GM18502 (cell line): ENCODE data around the gene KREMEN2.

ENCODE experiments used
- ATAC-seq: cut with Tn5 transposase; IDR thresholded peaks from one replicate; pipeline ENCODE4 v1.9.1; 2021; ENCODE audit warnings: mild to moderate bottlenecking; ENCODE audit not compliant: unreplicated experiment, poor library complexity

The KREMEN2 gene

GRCh38 chr16:2999929-3000328 is 35.9 kb downstream of the KREMEN2 start:
- ATAC-seq: no peak

GRCh38 chr16:3000540-3000939 is 36.5 kb downstream of the KREMEN2 start:
- ATAC-seq: no peak

GRCh38 chr16:3001316-3001715 is 37.2 kb downstream of the KREMEN2 start:
- no peak for ATAC-seq

DNA sequence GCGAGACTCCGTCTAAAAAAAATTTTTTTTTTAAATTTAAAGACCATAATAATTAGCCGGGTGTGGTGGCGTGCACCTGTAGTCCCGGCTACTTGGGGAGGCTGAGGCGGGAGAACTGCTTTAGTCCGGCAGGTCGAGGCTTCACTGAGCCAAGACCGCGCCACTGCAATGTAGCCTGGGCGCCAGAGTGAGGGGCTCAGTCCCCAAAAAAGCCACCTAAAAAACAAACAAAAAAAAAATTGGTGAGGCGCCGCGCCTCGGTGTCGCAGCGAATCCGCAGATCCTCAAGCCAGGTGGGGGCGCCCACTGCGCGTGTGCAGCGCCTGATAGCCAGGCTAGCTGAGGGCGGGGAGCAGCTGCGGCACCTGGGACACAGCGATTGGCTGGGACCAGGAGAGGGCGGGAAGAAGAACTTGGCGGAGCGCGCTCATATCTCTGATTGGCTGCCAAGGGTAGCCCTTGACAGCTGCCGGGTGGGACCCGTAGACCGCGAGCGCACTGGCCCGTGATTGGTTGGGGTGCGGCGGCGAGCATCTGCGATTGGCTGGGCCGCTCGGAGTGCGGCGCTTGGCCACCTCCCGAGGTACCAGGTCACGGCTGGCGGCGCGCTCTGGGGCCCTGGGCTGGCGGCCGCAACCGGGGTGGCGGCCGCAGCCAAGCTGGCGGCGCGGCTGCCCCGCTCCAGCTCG is 39.7 kb downstream of the KREMEN2 start:
- peak; percentile 95 for ATAC-seq

DNA sequence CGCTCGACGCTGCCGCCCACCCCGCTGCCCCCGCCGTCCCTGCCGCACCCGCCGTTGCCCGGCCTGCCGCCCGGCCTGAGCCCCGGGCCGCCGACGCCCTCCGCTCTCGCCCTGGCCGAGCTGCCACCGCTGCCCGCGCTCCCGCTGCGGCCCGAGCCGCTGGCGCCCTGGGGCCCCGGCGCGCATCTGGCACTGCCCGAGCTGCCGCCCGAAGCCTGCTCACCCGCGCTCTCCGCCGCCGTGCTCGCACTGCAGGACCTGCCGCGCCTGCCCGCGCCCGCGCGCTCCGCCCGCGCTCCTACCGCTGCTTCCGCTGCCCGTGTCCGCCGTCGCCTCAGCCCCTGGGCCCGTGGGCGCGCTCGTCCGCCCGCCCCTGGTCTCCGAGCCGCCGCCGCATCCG is 40.2 kb downstream of the KREMEN2 start:
- ATAC-seq: peak; percentile 26

GRCh38 chr16:3004781-3005284 is 40.8 kb downstream of the KREMEN2 start:
- no peak for ATAC-seq

DNA sequence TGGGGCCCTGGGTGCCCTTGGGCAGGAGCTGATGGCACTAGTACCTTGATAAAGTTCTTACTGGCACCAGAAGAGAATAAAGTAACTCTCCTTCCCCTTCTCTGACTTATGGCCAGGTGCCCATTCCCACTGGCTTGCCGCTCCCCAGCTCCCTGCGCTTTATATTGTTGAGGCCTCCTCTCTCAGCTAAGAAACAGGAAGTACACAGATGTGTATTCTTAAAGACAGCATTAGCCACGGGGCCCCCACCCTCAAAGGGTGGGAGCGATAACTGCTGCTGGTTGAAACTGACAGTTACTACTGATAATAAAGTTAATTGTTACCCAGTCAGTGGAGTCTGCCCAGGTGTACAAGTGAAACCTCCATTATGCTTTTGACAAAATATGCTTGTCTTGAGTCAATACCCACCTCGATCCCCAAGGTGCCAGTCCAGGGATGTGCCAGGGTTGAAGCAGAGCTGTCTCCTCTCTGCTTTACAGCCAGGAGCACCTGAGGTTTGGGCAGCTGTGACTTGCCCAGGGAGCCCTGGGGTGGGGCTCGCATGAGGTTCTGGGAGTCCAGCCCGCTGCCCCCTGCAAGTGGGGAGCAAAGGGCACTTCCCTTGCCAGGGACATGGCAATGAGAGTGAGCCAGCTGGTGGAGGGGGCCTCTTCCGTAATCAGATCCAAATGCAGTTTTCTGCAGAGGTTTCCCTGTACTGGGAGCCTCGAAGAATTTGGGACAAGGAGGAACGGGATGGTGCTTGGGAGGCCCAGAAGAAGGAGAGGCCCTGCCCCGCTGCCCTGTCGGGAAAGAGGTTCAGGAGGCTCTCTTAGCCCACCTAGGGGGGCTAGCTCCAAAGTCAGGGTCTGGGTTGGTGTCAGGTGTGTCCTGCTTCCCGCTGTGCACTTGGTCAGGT is 43.2 kb downstream of the KREMEN2 start:
- ATAC-seq: no peak

DNA sequence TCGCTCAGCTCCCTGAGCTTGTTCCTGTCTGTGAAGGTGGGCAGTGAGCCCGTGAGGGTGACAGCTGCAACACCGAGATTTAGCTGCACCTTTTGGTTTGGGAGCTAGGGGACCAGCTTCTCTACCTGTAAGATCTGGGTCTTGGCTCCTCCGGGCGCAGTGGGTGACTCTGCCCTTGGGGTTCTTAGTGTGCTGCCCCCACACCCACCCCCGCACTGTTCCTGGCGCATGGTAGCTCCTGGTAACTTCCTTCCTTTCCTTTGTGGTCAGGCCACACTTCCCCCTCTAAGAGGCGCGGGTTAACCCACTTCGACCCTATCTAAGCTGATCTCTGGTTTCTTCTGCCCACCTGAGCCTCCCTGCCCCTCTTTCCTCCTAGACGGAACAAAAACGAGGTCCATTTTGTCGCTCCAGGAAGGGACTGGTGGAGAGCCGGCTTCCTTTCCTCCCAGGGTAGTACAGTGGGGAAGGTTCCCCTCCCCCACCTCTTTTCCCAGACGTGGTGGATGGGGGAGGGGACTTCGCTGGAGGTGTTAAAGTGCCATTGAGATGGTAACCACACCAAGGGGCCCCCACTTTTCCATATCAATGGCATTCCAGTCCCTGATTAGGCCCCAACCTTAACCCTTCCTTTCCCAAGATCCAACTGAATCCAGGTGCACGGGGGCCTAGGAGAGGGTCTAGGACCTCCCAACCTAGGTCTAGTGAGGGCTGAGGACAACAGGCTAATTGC is 44.0 kb downstream of the KREMEN2 start:
- no peak for ATAC-seq

GRCh38 chr16:3008690-3009037 is 44.6 kb downstream of the KREMEN2 start:
- ATAC-seq: no peak

- ATAC-seq: no peak
These were observed 45.7 kb downstream of the KREMEN2 start for GRCh38 chr16:3009568-3010390.

- no peak for ATAC-seq
These were observed 46.4 kb downstream of the KREMEN2 start for GRCh38 chr16:3010510-3010909.

GRCh38 chr16:3012246-3012645 is 48.2 kb downstream of the KREMEN2 start:
- ATAC-seq: no peak

- no peak for ATAC-seq
These were observed 48.8 kb downstream of the KREMEN2 start, which contains the start of gene CLDN9 for GRCh38 chr16:3012828-3013420. Gene CLDN9 (plus strand): TSS chr16:3012923. CDS start chr16:3013363, 440 bp downstream.

DNA sequence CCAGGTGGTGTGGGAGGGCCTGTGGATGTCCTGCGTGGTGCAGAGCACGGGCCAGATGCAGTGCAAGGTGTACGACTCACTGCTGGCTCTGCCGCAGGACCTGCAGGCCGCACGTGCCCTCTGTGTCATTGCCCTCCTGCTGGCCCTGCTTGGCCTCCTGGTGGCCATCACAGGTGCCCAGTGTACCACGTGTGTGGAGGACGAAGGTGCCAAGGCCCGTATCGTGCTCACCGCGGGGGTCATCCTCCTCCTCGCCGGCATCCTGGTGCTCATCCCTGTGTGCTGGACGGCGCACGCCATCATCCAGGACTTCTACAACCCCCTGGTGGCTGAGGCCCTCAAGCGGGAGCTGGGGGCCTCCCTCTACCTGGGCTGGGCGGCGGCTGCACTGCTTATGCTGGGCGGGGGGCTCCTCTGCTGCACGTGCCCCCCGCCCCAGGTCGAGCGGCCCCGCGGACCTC is 49.4 kb downstream of the KREMEN2 start:
- no peak for ATAC-seq

GRCh38 chr16:3013998-3014690 is 50.1 kb downstream of the KREMEN2 start:
- no peak for ATAC-seq

GRCh38 chr16:3014971-3015370 is 50.9 kb downstream of the KREMEN2 start:
- ATAC-seq: no peak

DNA sequence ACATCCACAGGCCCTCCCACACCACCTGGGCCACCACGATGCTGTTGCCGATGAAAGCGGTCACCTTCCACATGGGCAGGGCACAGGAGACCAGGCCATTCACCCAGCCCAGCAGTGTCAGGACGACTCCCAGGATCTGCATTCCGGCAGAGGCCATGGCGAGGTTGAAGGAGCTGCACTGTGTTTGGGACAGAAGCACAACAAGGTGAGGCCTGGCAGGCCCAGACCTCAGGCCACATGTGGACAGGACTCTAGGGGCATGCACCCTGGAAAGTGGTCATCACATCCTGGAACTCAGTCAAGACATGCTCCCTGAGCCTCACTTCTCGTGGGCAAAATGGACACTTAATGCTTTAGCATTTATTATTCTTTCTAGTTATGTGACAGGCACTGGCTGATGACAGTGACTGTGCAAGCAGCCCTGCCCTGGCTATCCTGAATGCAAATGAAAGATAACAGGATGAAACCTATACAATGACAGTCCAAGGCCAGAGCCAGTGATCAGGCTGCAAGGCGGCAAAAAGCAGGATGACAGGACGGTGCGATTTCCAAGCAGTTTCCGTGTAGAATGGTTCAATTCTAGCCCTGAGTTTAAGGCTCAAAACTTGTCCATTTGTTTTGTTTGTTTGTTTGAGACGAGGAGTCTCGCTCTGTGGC is 51.9 kb downstream of the KREMEN2 start:
- no peak for ATAC-seq

GRCh38 chr16:3017344-3017743 is 53.3 kb downstream of the KREMEN2 start:
- ATAC-seq: no peak
